Muscle layer of colon (tissue), 2 donors: ENCODE data around the gene MS4A5.

Experiments used
- H3K27ac ChIP-seq: one replicate; pipeline ENCODE4 v1.7.0; 2013; ENCODE audit warnings: low read depth, mild to moderate bottlenecking, low read length, moderate library complexity
- H3K27me3 ChIP-seq, 2 donors: one replicate each; pipeline ENCODE4 v1.7.0; 2013; ENCODE audit warnings: low read length in 2 of 2, mild to moderate bottlenecking in 2 of 2; ENCODE audit not compliant: insufficient read depth in 2 of 2, control insufficient read depth in 1 of 2
- H3K36me3 ChIP-seq: one replicate; pipeline ENCODE4 v1.7.0; 2013; ENCODE audit warnings: mild to moderate bottlenecking, low read length; ENCODE audit not compliant: insufficient read depth
- H3K4me1 ChIP-seq: one replicate; pipeline ENCODE4 v1.7.0; 2013; ENCODE audit warnings: mild to moderate bottlenecking, low read length; ENCODE audit not compliant: insufficient read depth
- H3K4me3 ChIP-seq, 2 donors: one replicate each; pipeline ENCODE4 v1.7.0; 2013; ENCODE audit warnings: low read length in 2 of 2, low read depth in 1 of 2, mild to moderate bottlenecking in 1 of 2, moderate library complexity in 1 of 2
- H3K9ac ChIP-seq: one replicate; pipeline ENCODE4 v1.7.0; 2013; ENCODE audit warnings: low read length
- H3K9me3 ChIP-seq: one replicate; pipeline ENCODE4 v1.7.0; 2013; ENCODE audit warnings: mild to moderate bottlenecking, low read length
- donor health status: abdominal sarcoma.
- donor health status: Adenocarcinoma of cecum.

MS4A5 gene

DNA sequence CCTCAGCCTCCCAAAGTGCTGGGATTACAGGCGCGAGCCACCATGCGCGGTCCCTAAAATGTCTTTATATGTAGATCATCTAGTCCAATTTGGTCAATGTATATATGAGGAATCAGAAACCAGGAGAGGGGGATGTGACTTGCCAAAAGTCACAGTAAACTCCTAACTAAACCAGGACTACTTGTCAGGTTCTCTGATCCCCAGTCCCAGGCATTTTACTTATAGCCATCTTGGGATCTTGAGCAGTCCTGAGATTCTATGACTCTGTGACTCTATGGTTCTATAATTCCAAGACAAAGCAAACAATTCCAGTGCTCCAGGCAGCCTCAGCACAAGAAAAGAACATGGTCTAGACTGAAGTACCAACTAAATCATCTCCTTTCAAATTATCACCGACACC is at the start of gene MS4A5:
TSS of gene MS4A5 (plus strand) at position 301 of the 400 bp plus-strand sequence. CDS start 103 bp downstream, outside the sequence.
- Histone ChIP-seq H3K9ac (no peak within 1 kb of the TSS), H3K4me3 (no peak within 1 kb of the TSS), H3K27ac (no peak within 1 kb of the TSS), H3K27me3 (no peaks in the 10 kb centered on the region), H3K4me1 (no peaks in the 10 kb centered on the region), H3K9me3 (no peaks in the 10 kb centered on the region), H3K36me3 (no peaks in the 10 kb centered on the region)

DNA sequence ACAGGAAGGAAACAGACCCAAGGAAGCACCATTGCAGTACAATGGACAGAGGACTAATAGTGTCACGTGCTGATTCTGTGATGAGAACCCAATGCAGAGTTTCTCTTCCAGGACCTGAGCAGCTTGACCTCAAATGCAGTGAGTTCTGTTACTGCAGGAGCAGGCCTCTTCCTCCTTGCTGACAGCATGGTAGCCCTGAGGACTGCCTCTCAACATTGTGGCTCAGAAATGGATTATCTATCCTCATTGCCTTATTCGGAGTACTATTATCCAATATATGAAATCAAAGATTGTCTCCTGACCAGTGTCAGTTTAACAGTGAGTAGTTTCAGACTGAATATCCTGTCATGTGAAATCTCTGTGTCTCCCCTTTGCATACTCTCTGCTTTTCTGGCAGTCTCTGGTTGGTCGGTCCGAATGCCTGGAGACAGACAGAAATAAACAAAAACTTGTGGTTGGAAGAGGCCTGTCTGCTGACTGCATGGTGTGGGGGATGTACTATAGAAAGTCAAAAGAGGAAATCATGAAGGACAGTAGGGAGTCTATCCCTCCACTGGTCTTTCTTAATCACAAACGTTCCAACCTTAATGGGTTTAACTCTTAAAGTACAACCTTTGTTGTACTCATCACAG is 40.0 kb upstream of the MS4A5 start:
- Histone ChIP-seq H3K4me3 (no peak overlapping the region), H3K27ac (no peak overlapping the region), H3K9ac (no peak overlapping the region), H3K9me3 (no peaks in the 10 kb centered on the region), H3K27me3 (no peaks in the 10 kb centered on the region), H3K4me1 (no peaks in the 10 kb centered on the region), H3K36me3 (no peaks in the 10 kb centered on the region)

DNA sequence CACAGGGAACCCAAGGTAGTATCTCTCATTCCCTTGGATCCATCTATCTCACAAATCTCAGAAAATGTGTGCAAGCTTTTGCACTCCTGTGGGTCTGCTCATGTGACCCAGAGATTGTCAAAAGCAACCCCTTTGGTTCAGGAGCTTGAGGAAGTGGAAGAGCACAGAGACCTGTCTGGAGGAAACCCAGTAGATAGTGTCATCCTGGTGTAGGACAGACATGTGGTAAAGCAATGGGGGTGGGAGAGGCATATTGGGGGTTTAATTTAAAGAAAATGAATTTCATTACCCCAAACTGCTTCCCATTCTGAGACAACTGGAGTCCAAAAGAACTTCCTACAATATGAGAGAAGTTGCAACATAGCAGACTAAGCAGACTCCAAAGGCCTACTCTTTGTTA is 39.0 kb upstream of the MS4A5 start:
- Histone ChIP-seq H3K27me3 (no peaks in the 10 kb centered on the region), H3K4me1 (no peaks in the 10 kb centered on the region), H3K9ac (no peak overlapping the region), H3K9me3 (no peaks in the 10 kb centered on the region), H3K4me3 (no peak overlapping the region), H3K36me3 (no peaks in the 10 kb centered on the region), H3K27ac (no peak overlapping the region)

- Histone ChIP-seq H3K36me3 (no peaks in the 10 kb centered on the region), H3K9me3 (no peaks in the 10 kb centered on the region), H3K27me3 (no peaks in the 10 kb centered on the region), H3K4me3 (no peak overlapping the region), H3K9ac (no peak overlapping the region), H3K4me1 (no peaks in the 10 kb centered on the region), H3K27ac (no peak overlapping the region)
Measured at GRCh38 chr11:60392361-60392760, 37.0 kb upstream of the MS4A5 start.

DNA sequence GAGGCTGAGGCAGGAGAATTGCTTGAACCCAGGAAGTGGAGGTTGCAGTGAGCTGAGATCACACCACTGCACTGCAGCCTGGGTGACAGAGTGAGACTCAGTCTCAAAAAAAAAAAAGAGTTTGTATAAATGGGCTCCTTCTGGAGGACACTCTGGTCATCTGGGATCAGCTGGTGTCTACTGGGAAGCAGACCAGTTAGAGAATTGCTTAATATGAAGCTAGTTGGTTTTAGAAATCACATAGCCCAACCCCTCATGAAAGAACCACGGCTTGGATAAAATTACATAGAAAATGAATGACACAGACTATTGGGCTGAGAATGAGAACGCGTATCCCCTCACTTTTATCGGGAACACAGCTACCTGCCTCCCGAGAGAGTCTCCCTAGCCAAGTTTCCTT is 36.4 kb upstream of the MS4A5 start:
- no peaks in the 10 kb centered on the region for H3K36me3 ChIP-seq
- H3K9me3 ChIP-seq: no peaks in the 10 kb centered on the region
- H3K27me3 ChIP-seq: no peaks in the 10 kb centered on the region
- H3K4me1 ChIP-seq: no peaks in the 10 kb centered on the region
- H3K9ac ChIP-seq: no peak overlapping the region
- H3K4me3 ChIP-seq: no peak overlapping the region
- no peak overlapping the region for H3K27ac ChIP-seq

DNA sequence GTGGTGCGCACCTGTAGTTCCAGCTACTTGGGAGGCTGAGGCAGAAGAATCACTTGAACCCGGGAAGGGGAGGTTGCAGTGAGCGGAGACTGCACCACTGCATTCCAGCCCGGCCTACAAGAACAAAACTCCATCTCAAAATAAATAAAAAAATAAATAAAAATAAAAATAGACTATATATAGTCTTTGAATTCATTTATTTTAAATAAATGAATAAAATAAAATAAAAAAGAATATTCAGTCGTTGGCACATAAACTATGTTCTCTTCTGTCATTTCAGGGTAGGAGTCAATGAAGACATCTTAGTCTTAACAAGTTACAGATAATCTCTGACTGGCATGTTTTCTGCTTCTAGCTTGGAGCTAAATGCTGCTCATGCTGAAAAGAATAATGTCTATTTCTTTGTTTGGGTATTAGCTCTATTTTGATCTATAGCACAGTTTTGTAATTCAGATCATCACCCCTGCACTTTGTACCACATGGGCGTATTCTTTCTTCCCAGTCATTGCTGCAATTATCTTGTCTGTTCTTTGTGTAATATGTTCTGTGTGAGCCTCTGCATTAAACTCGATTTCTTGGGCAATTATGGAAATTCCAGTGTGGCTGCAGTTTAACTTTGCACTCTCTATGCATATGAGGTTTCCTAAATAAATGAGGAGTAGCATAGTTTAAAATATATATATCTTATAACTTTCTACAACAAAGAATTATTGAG is 34.5 kb upstream of the MS4A5 start:
- Histone ChIP-seq H3K27me3 (no peaks in the 10 kb centered on the region), H3K4me1 (no peaks in the 10 kb centered on the region), H3K27ac (no peak overlapping the region), H3K4me3 (no peak overlapping the region), H3K36me3 (no peaks in the 10 kb centered on the region), H3K9me3 (no peaks in the 10 kb centered on the region), H3K9ac (no peak overlapping the region)

- Histone ChIP-seq H3K36me3 (no peaks in the 10 kb centered on the region), H3K4me3 (no peak within 1 kb of the TSS), H3K9ac (no peak within 1 kb of the TSS), H3K27me3 (no peaks in the 10 kb centered on the region), H3K4me1 (no peaks in the 10 kb centered on the region), H3K9me3 (no peaks in the 10 kb centered on the region), H3K27ac (no peak within 1 kb of the TSS)
Measured at GRCh38 chr11:60396382-60396781, 33.0 kb upstream of the MS4A5 start, which contains the start of gene MS4A14. Gene MS4A14 (plus strand): TSS chr11:60396459. CDS start chr11:60396579, 120 bp downstream.

DNA sequence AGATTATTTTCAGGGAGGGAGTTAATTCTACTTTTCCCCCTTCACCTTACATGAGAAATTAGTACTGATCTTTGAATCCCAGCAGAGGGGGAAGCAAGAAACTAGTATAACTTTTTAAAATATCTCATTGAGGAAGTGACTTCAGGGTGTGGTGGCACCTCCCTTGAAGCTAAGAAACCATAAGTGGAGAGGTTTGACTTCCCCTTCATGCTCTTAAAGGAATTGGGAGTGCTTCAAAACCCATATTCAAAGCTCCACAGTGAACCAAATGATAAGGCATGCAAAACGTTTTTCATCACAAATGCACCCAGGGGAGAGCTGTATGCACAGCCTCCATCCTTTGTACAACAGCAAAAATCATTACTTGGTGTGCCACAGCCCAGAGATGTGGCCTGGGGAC is 32.6 kb upstream of the MS4A5 start:
- no peaks in the 10 kb centered on the region for H3K4me1 ChIP-seq
- H3K27me3 ChIP-seq: no peaks in the 10 kb centered on the region
- no peaks in the 10 kb centered on the region for H3K36me3 ChIP-seq
- H3K27ac ChIP-seq: no peak overlapping the region
- H3K9ac ChIP-seq: no peak overlapping the region
- H3K9me3 ChIP-seq: no peaks in the 10 kb centered on the region
- no peak overlapping the region for H3K4me3 ChIP-seq

DNA sequence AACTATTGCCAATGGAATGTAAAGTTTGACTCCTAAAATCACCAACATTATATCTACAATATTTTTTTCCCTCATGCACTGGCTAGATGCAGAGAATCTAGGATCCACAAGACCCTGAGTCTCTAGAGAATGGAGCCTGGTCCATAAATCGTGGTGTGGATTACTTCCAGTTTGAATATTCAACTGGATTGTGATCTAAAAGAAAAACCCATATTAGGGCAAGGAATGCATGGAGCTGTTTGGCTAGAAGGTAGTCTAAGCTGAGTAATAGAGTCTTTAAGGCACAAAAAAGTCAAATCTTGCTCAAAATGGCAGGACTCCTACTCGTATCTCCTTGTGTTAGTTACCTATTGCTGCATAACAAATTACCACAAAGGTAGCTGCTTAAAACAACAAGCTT is 9.4 kb upstream of the MS4A5 start:
- Histone ChIP-seq H3K27ac (no peak overlapping the region), H3K9ac (no peak overlapping the region), H3K4me1 (no peaks in the 10 kb centered on the region), H3K27me3 (no peaks in the 10 kb centered on the region), H3K4me3 (no peak overlapping the region), H3K9me3 (no peaks in the 10 kb centered on the region), H3K36me3 (no peaks in the 10 kb centered on the region)

DNA sequence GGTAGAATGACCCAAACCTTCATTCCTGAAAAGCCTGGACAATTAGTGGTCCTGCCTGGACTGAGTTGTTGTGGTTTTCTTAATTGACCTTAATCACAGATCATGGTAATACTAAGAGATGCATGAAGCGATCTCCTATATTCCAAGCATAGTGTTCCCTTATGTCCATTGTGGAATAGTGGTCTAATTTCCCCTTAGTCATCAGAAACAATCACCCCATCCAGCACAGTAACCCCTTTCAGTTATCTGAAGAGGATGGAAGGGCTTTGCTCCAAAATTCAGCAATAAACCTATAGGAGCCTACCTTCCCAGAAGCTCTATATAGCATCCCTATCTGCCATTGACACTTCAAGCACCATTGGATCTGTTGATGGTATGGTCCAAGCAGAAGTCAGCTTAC is 6.8 kb upstream of the MS4A5 start:
- H3K27ac ChIP-seq: no peak overlapping the region
- no peaks in the 10 kb centered on the region for H3K9me3 ChIP-seq
- H3K9ac ChIP-seq: no peak overlapping the region
- no peaks in the 10 kb centered on the region for H3K4me1 ChIP-seq
- no peaks in the 10 kb centered on the region for H3K27me3 ChIP-seq
- H3K4me3 ChIP-seq: no peak overlapping the region
- H3K36me3 ChIP-seq: no peaks in the 10 kb centered on the region

- no peaks in the 10 kb centered on the region for H3K36me3 ChIP-seq
- H3K27me3 ChIP-seq: no peaks in the 10 kb centered on the region
- no peak overlapping the region for H3K27ac ChIP-seq
- H3K4me3 ChIP-seq: no peak overlapping the region
- no peak overlapping the region for H3K9ac ChIP-seq
- H3K4me1 ChIP-seq: no peaks in the 10 kb centered on the region
- no peaks in the 10 kb centered on the region for H3K9me3 ChIP-seq
Measured at GRCh38 chr11:60428517-60428916, 855 bp upstream of the MS4A5 start.

GRCh38 chr11:60431251-60431650 is 1.9 kb downstream of the MS4A5 start:
- H3K9ac ChIP-seq: no peak overlapping the region
- H3K9me3 ChIP-seq: no peaks in the 10 kb centered on the region
- no peak overlapping the region for H3K27ac ChIP-seq
- H3K4me1 ChIP-seq: no peaks in the 10 kb centered on the region
- no peak overlapping the region for H3K4me3 ChIP-seq
- H3K27me3 ChIP-seq: no peaks in the 10 kb centered on the region
- no peaks in the 10 kb centered on the region for H3K36me3 ChIP-seq
